Thyroid gland (tissue), 4 donors: Measurements from ENCODE around the gene TUBA1C.
"Not testable (repeated sequence)": the region's sequence is repeated elsewhere in the genome, so short reads cannot be mapped to it uniquely, and the experiment has no call there.

Experiments used
- POLR2A ChIP-seq, 2 donors: fragments of 450-650 bp; IDR thresholded peaks; one replicate each; pipeline ENCODE4 v1.6.1; 2017; ENCODE audit warnings: antibody characterized with exemption in 2 of 2, mild to moderate bottlenecking in 2 of 2, moderate library complexity in 1 of 2
- TF ChIP-seq, protein P1 (sequence below), 6 experiments: fragments of 200-600 bp in 3 of 6; fragments of 450-650 bp in 3 of 6; sonication (generic) in 3 of 6; IDR thresholded peaks; one replicate each; pipeline ENCODE4 v1.5.1; 2016 to 2019; ENCODE audit warnings: antibody characterized with exemption in 6 of 6, mild to moderate bottlenecking in 2 of 6, inconsistent platforms in 1 of 6, moderate library complexity in 1 of 6

DNA sequence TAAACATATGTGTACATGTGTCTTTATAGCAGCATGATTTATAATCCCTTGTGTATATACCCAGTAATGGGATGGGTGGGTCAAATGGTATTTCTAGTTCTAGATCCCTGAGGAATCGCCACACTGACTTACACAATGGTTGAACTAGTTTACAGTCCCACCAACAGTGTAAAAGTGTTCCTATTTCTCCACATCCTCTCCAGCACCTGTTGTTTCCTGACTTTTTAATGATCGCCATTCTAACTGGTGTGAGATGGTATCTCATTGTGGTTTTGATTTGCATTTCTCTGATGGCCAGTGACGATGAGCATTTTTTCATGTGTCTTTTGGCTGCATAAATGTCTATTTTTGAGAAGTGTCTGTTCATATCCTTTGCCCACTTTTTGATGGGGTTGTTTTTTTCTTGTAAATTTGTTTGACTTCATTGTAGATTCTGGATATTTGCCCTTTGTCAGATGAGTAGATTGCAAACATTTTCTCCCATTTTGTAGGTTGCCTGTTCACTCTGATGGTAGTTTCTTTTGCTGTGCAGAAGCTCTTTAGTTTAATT, 45.6 kb downstream of the TUBA1C start:
- TF ChIP-seq, protein P1, sequence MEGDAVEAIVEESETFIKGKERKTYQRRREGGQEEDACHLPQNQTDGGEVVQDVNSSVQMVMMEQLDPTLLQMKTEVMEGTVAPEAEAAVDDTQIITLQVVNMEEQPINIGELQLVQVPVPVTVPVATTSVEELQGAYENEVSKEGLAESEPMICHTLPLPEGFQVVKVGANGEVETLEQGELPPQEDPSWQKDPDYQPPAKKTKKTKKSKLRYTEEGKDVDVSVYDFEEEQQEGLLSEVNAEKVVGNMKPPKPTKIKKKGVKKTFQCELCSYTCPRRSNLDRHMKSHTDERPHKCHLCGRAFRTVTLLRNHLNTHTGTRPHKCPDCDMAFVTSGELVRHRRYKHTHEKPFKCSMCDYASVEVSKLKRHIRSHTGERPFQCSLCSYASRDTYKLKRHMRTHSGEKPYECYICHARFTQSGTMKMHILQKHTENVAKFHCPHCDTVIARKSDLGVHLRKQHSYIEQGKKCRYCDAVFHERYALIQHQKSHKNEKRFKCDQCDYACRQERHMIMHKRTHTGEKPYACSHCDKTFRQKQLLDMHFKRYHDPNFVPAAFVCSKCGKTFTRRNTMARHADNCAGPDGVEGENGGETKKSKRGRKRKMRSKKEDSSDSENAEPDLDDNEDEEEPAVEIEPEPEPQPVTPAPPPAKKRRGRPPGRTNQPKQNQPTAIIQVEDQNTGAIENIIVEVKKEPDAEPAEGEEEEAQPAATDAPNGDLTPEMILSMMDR (IDR thresholded peaks at IDR 0.05): not testable (repeated sequence)
- TF ChIP-seq POLR2A (IDR thresholded peaks at IDR 0.05): not testable (repeated sequence)
